ENCODE measurements around the gene SH3GL3.

DNA sequence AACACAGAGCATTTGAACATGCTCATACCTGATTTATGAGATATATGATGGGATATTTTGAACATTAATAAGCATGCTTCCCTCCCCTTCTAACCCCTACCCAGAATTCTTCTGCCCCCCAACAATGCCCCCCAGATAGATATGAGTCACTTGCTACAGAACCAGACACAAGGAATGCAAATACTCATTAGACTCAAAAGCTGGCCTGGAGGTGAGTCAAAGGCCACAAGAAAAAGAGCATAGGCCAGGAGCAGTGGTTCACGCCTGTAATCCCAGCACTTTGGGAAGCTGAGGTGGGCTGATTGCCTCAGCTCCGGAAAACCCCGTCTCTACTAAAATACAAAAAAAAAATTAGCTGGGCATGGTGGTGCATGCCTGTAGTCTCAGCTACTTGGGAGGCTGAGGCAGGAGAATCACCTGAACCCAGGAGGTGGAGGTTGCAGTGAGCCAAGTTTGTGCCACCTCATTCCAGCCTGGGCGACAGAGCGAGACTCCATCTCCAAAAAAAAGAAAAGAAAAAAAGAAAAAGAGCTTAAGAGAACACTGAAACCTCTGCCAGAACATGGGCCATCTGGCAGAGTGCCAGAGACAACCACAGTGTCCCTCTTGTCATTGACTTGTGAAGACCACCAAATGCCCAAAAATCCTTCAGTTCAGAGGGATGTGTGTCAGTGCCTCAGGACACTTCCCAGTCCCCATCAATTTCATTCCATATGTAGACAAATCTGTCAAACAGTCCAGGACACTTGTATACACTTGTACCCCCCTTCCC is 3.9 kb upstream of the SH3GL3 start:
- TF ChIP-seq CTCF (IDR thresholded peaks at IDR 0.05) = no peak
- TF ChIP-seq TCF12 (IDR thresholded peaks at IDR 0.05) = no peak
- no peak for TF ChIP-seq EP300 (IDR thresholded peaks at IDR 0.05; ENCODE audit: borderline replicate concordance in 1 of 2, low read depth in 1 of 2, low read length in 1 of 2)
- no peak for TF ChIP-seq TEAD4 (IDR thresholded peaks at IDR 0.05; ENCODE audit: borderline replicate concordance, insufficient read depth)
- TF ChIP-seq SMC3 (IDR thresholded peaks at IDR 0.05; ENCODE audit: low read depth, low read length) = no peak
- no peak for TF ChIP-seq USF2 (IDR thresholded peaks at IDR 0.05; ENCODE audit: borderline replicate concordance, low read depth, low read length)
- no peak for TF ChIP-seq JUND (IDR thresholded peaks at IDR 0.05)
- no peak for TF ChIP-seq GABPA (IDR thresholded peaks at IDR 0.05; ENCODE audit: low read depth)
- no peak for TF ChIP-seq ELF1 (IDR thresholded peaks at IDR 0.05)
- TF ChIP-seq MAX (IDR thresholded peaks at IDR 0.05; ENCODE audit: low read depth) = no peak
- no peak for TF ChIP-seq RFX5 (IDR thresholded peaks at IDR 0.05; ENCODE audit: low read length)
- no peak for TF ChIP-seq USF1 (IDR thresholded peaks at IDR 0.05; ENCODE audit: borderline replicate concordance, low read depth)
- TF ChIP-seq, protein P1, sequence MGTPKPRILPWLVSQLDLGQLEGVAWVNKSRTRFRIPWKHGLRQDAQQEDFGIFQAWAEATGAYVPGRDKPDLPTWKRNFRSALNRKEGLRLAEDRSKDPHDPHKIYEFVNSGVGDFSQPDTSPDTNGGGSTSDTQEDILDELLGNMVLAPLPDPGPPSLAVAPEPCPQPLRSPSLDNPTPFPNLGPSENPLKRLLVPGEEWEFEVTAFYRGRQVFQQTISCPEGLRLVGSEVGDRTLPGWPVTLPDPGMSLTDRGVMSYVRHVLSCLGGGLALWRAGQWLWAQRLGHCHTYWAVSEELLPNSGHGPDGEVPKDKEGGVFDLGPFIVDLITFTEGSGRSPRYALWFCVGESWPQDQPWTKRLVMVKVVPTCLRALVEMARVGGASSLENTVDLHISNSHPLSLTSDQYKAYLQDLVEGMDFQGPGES (IDR thresholded peaks at IDR 0.05; ENCODE audit: low read depth, low read length) = no peak

All from SK-N-SH (cell line).